Keratinocyte (primary cell): ENCODE measurements around the gene CACNB4. TPM values are rescaled to one million over a fixed set of nuclear protein-coding genes. Genes with fewer than 3 reads are reported as not detected.

ENCODE experiments used
- DNase-seq: peaks from one replicate; pipeline ENCODE4 v3.0.0-alpha.2; 2011; ENCODE audit warnings: low read depth, missing footprints, low spot score
- FAIRE-seq: peaks from 2 replicates; lab custom pipeline; 2011; peaks lifted over from hg19 to GRCh38; lab: Jason Lieb, UNC
- H2AFZ ChIP-seq: 2 replicates; pipeline ENCODE4 v1.6.0; 2012; ENCODE audit warnings: low read length, control low read depth, inconsistent platforms; ENCODE audit not compliant: control insufficient read depth
- H3K27ac ChIP-seq: 2 replicates; pipeline ENCODE4 v1.5.1; 2011; ENCODE audit warnings: low read length; ENCODE audit not compliant: control insufficient read depth, insufficient read depth
- H3K27me3 ChIP-seq: 3 replicates; pipeline ENCODE4 v1.6.0; 2011; ENCODE audit warnings: low read length; ENCODE audit not compliant: control insufficient read depth, insufficient read depth; ENCODE audit errors: extremely low read depth
- H3K36me3 ChIP-seq, 2 experiments: 2 replicates in 1 of 2; 3 replicates in 1 of 2; pipeline ENCODE4 v1.5.1; 2011; ENCODE audit warnings: low read length in 2 of 2, mild to moderate bottlenecking in 1 of 2; ENCODE audit not compliant: control insufficient read depth in 2 of 2, insufficient read depth in 2 of 2; ENCODE audit errors: extremely low read depth in 1 of 2
- H3K4me1 ChIP-seq: 3 replicates; pipeline ENCODE4 v1.5.1; 2011; ENCODE audit warnings: low read length; ENCODE audit not compliant: control insufficient read depth, insufficient read depth; ENCODE audit errors: extremely low read depth
- H3K4me2 ChIP-seq: 3 replicates; pipeline ENCODE4 v1.6.0; 2011; ENCODE audit warnings: low read depth, low read length; ENCODE audit not compliant: control insufficient read depth, insufficient read depth; ENCODE audit errors: extremely low read depth
- H3K4me3 ChIP-seq, 3 experiments: fragments of 200-600 bp in 1 of 3; sonication (generic) in 1 of 3; 2 replicates in 2 of 3; 3 replicates in 1 of 3; pipeline ENCODE4 v1.5.1; 2011 to 2016; ENCODE audit warnings: low read length in 3 of 3, mild to moderate bottlenecking in 3 of 3, control low read depth in 2 of 3, inconsistent platforms in 1 of 3, low read depth in 1 of 3, mixed read lengths in 1 of 3, mixed run types in 1 of 3, moderate library complexity in 1 of 3; ENCODE audit not compliant: control insufficient read depth in 2 of 3, insufficient read depth in 2 of 3; ENCODE audit errors: extremely low read depth in 1 of 3
- H3K79me2 ChIP-seq: 2 replicates; pipeline ENCODE4 v1.6.0; 2012; ENCODE audit warnings: low read length; ENCODE audit not compliant: control insufficient read depth, insufficient read depth
- H3K9ac ChIP-seq: 3 replicates; pipeline ENCODE4 v1.6.0; 2011; ENCODE audit warnings: low read length; ENCODE audit not compliant: control insufficient read depth, insufficient read depth; ENCODE audit errors: extremely low read depth
- H3K9me1 ChIP-seq: 3 replicates; pipeline ENCODE4 v1.6.0; 2011; ENCODE audit warnings: low read length; ENCODE audit not compliant: control insufficient read depth, insufficient read depth; ENCODE audit errors: extremely low read depth
- H3K9me3 ChIP-seq: 2 replicates; pipeline ENCODE4 v1.5.1; 2012; ENCODE audit warnings: low read depth, low read length; ENCODE audit not compliant: control insufficient read depth
- H4K20me1 ChIP-seq: 3 replicates; pipeline ENCODE4 v1.6.0; 2011; ENCODE audit warnings: low read length; ENCODE audit not compliant: control insufficient read depth, insufficient read depth; ENCODE audit errors: extremely low read depth
- EZH2 ChIP-seq: IDR thresholded peaks from one replicate; pipeline ENCODE4 v1.6.1; 2012; ENCODE audit warnings: inconsistent platforms, mild to moderate bottlenecking, low read length, moderate library complexity
- dilution Hi-C: fragments of 300-500 bp; cut with MboI; formaldehyde crosslinking; loops from one replicate; pipeline ENCODE4 v1.7.0; 2020; ENCODE audit warnings: low sequenced_read_pairs; ENCODE audit not compliant: extremely low pct_ligation_motif_present
- polyA plus RNA-seq, 5 experiments: library from polyadenylated mRNA; depleted of rRNA in 3 of 5; stranded (reverse) in 3 of 5; stranded (forward) in 1 of 5; unstranded in 1 of 5; fragments of >200 nt; gene quantifications; 1 replicate in 1 of 5; 2 replicates in 3 of 5; 3 replicates in 1 of 5; pipeline versions ENCODE4 v1.2.1 to v1.2.3, GENCODE V29; 2011 to 2012; ENCODE audit warnings: missing spikeins in 2 of 5, low read depth in 1 of 5, low replicate concordance in 1 of 5
- TF ChIP-seq, protein P1 (sequence below), 3 experiments: IDR thresholded peaks in 1 of 3; conservative IDR thresholded peaks in 1 of 3; optimal IDR thresholded peaks in 1 of 3; 2 replicates in 2 of 3; 3 replicates in 1 of 3; pipeline versions ENCODE3 to v1.5.1; 2011; ENCODE audit warnings: low read length in 3 of 3, mild to moderate bottlenecking in 3 of 3, moderate library complexity in 2 of 3, control low read depth in 1 of 3, inconsistent platforms in 1 of 3; ENCODE audit not compliant: insufficient read depth in 2 of 3; ENCODE audit errors: extremely low read depth in 1 of 3

Gene CACNB4
- polyA plus RNA-seq, 1 donor (not counting 4 experiments of a cell fraction or from before 2014, with no cell fraction given): 0.30 TPM

DNA sequence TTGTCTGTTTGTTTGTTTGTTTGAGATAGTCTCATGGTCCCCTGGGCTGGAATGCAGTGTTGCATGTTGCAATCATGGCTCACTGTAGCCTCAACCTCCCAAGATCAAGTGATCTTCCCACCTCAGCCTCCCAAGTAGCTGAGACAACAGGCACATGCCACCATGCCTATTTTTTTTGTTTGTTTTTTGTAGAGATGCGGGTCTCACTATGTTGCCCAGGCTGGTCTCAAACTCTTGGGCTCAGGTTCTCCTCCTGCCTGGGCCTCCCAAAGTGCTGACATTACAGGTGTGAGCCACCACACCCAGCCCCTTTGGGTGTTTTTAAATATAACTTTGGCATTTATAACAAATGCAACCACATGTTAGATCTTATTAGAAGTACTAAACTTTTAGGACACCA, 308.2 kb downstream of the CACNB4 start:
- Histone ChIP-seq H3K27ac (no peak overlapping the region), H3K9me3 (no peaks in the 10 kb centered on the region), H3K36me3 (peaks cover 0 to 2% of the 10 kb centered on the region in 2 experiments), H2AFZ (no peak overlapping the region), H3K4me1 (no peaks in the 10 kb centered on the region), H3K9me1 (no peaks in the 10 kb centered on the region), H3K4me2 (no peak overlapping the region), H3K4me3 (no peak overlapping the region), H3K27me3 (no peaks in the 10 kb centered on the region), H3K79me2 (no peaks in the 10 kb centered on the region), H3K9ac (no peak overlapping the region), H4K20me1 (no peaks in the 10 kb centered on the region)
- no peak for FAIRE-seq
- TF ChIP-seq EZH2: no peak
- TF ChIP-seq, protein P1, sequence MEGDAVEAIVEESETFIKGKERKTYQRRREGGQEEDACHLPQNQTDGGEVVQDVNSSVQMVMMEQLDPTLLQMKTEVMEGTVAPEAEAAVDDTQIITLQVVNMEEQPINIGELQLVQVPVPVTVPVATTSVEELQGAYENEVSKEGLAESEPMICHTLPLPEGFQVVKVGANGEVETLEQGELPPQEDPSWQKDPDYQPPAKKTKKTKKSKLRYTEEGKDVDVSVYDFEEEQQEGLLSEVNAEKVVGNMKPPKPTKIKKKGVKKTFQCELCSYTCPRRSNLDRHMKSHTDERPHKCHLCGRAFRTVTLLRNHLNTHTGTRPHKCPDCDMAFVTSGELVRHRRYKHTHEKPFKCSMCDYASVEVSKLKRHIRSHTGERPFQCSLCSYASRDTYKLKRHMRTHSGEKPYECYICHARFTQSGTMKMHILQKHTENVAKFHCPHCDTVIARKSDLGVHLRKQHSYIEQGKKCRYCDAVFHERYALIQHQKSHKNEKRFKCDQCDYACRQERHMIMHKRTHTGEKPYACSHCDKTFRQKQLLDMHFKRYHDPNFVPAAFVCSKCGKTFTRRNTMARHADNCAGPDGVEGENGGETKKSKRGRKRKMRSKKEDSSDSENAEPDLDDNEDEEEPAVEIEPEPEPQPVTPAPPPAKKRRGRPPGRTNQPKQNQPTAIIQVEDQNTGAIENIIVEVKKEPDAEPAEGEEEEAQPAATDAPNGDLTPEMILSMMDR (optimal IDR thresholded peaks at IDR 0.05 in 1 of 3, IDR thresholded peaks at IDR 0.05 in 1 of 3, conservative IDR thresholded peaks at IDR 0.05 in 1 of 3; ENCODE audit: extremely low read depth in 1 of 3, insufficient read depth in 2 of 3, low read length in 3 of 3): no peak
- dilution Hi-C loops: no loop called here
- no peak for DNase-seq

DNA sequence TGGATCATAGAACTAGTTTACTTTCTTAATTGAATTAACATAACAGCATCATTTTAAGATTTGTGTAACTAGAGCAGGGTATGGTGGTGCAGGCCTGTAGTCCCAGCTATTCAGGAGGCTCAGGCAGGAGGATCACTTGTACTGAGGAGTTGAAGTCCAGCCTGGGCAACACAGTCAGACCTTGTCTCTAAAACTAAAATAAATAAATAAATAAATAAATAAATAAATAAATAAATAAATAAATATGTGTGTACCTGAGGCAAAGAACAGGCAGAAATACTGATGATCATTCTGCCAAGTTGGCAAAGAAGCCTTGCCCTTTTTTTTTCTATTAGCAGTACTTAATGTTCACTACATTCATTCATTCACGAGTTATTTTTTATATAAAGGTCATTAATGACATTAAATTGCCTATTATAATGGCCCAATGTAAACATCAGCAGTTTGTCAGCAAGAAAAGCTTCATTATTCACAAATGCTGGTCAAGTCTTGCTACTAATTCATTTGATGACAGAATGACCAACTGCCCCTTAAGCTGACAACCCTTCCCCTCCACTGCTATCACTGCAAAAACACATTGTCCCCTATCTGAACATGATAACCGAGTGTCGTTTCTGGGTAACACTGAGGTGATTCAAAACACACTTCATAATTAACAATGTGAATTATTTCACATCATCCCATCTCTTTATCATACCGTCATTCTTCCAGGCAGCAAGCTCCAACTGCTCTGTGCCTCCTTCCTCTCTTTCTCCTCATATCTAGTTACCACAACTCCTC, 309.6 kb downstream of the CACNB4 start:
- dilution Hi-C loops: no loop called here
- Histone ChIP-seq H3K4me1 (no peaks in the 10 kb centered on the region), H3K9me1 (no peaks in the 10 kb centered on the region), H2AFZ (no peak overlapping the region), H3K27ac (no peak overlapping the region), H3K9ac (no peak overlapping the region), H4K20me1 (no peaks in the 10 kb centered on the region), H3K27me3 (no peaks in the 10 kb centered on the region), H3K79me2 (no peaks in the 10 kb centered on the region), H3K4me3 (no peak overlapping the region), H3K36me3 (peaks cover 0 to 4% of the 10 kb centered on the region in 2 experiments), H3K9me3 (no peaks in the 10 kb centered on the region), H3K4me2 (no peak overlapping the region)
- FAIRE-seq (no peak), DNase-seq (no peak)
- TF ChIP-seq EZH2: no peak
- TF ChIP-seq, protein P1 (optimal IDR thresholded peaks at IDR 0.05 in 1 of 3, IDR thresholded peaks at IDR 0.05 in 1 of 3, conservative IDR thresholded peaks at IDR 0.05 in 1 of 3; ENCODE audit: extremely low read depth in 1 of 3, insufficient read depth in 2 of 3, low read length in 3 of 3): no peak
